SK-N-MC (cell line): ENCODE results near the gene PABPN1.

Experiments used
- EZH2 ChIP-seq: fragments of 200-600 bp; sonication (generic); IDR thresholded peaks from one replicate; pipeline ENCODE4 v1.6.1; 2017; ENCODE audit warnings: antibody characterized with exemption
- FOXP2 ChIP-seq: optimal IDR thresholded peaks from 2 replicates; pipeline ENCODE3; 2011; ENCODE audit warnings: mild to moderate bottlenecking, moderate library complexity; ENCODE audit not compliant: insufficient read depth; ENCODE audit errors: extremely low read length, control extremely low read depth
- POLR2AphosphoS5 ChIP-seq: IDR thresholded peaks from 2 replicates; pipeline ENCODE4 v1.6.1; 2012; ENCODE audit warnings: mild to moderate bottlenecking, low read depth, low read length, borderline replicate concordance

- TF ChIP-seq EZH2 (no peak), POLR2AphosphoS5 (no peak), FOXP2 (no peak)
These were observed 35.4 kb downstream of the PABPN1 start for GRCh38 chr14:23356662-23357061.
